Smooth muscle cell (in vitro differentiated cells): ENCODE measurements around the gene RANBP1. TPM values are rescaled to one million over a fixed set of nuclear protein-coding genes. Genes with fewer than 3 reads are reported as not detected.

Experiments
- DNase-seq: peaks from one replicate; lab custom pipeline; 2025; ENCODE audit not compliant: unreplicated experiment; lab: John Stamatoyannopoulos, UW
- H2AFZ ChIP-seq: fragments of 200-600 bp; sonication (generic); 2 replicates; pipeline ENCODE4 v1.6.0; 2016; ENCODE audit warnings: antibody characterized with exemption, low read depth, mild to moderate bottlenecking
- H3F3A ChIP-seq: fragments of 200-600 bp; sonication (generic); 2 replicates; pipeline ENCODE4 v1.6.0; 2017; ENCODE audit warnings: antibody characterized with exemption, low read depth
- H3K27ac ChIP-seq: fragments of 200-600 bp; sonication (generic); 2 replicates; pipeline ENCODE4 v1.5.1; 2016; ENCODE audit warnings: low read depth, mild to moderate bottlenecking
- H3K27me3 ChIP-seq: fragments of 200-600 bp; sonication (generic); 2 replicates; pipeline ENCODE4 v1.6.1; 2016; ENCODE audit warnings: low read depth, mild to moderate bottlenecking
- H3K36me3 ChIP-seq: fragments of 200-600 bp; sonication (generic); 2 replicates; pipeline ENCODE4 v1.5.1; 2016; ENCODE audit warnings: low read depth
- H3K4me1 ChIP-seq: fragments of 200-600 bp; sonication (generic); 2 replicates; pipeline ENCODE4 v1.5.1; 2016; ENCODE audit warnings: low read depth
- H3K4me2 ChIP-seq: fragments of 200-600 bp; sonication (generic); 2 replicates; pipeline ENCODE4 v1.6.0; 2016; ENCODE audit warnings: mild to moderate bottlenecking
- H3K4me3 ChIP-seq: fragments of 200-600 bp; sonication (generic); 2 replicates; pipeline ENCODE4 v1.5.1; 2016; ENCODE audit warnings: mild to moderate bottlenecking
- H3K79me2 ChIP-seq: fragments of 200-600 bp; sonication (generic); 2 replicates; pipeline ENCODE4 v1.6.0; 2016; ENCODE audit warnings: low read depth, mild to moderate bottlenecking
- H3K9ac ChIP-seq: fragments of 200-600 bp; sonication (generic); 2 replicates; pipeline ENCODE4 v1.6.0; 2016; ENCODE audit warnings: low read depth
- H3K9me3 ChIP-seq: fragments of 200-600 bp; sonication (generic); replicated peaks from 2 replicates; pipeline ENCODE4 v1.5.1; 2016; ENCODE audit warnings: low read depth
- H4K20me1 ChIP-seq: fragments of 200-600 bp; sonication (generic); 2 replicates; pipeline ENCODE4 v1.6.0; 2016; ENCODE audit warnings: low read depth
- CTCF ChIP-seq: fragments of 200-600 bp; sonication (generic); IDR thresholded peaks from 2 replicates; pipeline ENCODE4 v1.5.1; 2017; ENCODE audit warnings: borderline replicate concordance, mild to moderate bottlenecking, antibody characterized with exemption; ENCODE audit not compliant: insufficient read depth, poor library complexity, severe bottlenecking
- WGBS: methylation state at CpG from one replicate; pipeline ENCODE4 v1.1.7; 2016; ENCODE audit warnings: low lambda C conversion rate; 5-methylcytosine and 5-hydroxymethylcytosine counted together
- polyA plus RNA-seq: library from polyadenylated mRNA; unstranded; fragments of >200 nt; fragmentation: Nextera tagmentation; extraction: Ambion mirVana; gene quantifications from 2 replicates; pipeline ENCODE4 v1.2.1, GENCODE V29; 2016
- total RNA-seq: library from RNA; depleted of rRNA; stranded (reverse); fragments of >200 nt; gene quantifications from 2 replicates; pipeline ENCODE4 v1.2.3, GENCODE V29; 2014

Gene RANBP1
- total and polyA plus RNA-seq, 2 experiments from 2014 or later = 235 to 331 TPM

GRCh38 chr22:20131859-20132685 lies 16.2 kb downstream of the RANBP1 start:
- no peaks in the 10 kb centered on the region for H3K36me3 ChIP-seq
- no peak for TF ChIP-seq CTCF
- H3K79me2 ChIP-seq = peaks cover 51% of the 10 kb centered on the region
- peak overlapping the region; percentile 43 for H3K9ac ChIP-seq
- peaks cover 7% of the 10 kb centered on the region for H3K4me1 ChIP-seq
- H2AFZ ChIP-seq = no peak overlapping the region
- DNase-seq = no peak
- H3K27ac ChIP-seq = no peak overlapping the region
- peaks cover 16% of the 10 kb centered on the region for H3F3A ChIP-seq
- H4K20me1 ChIP-seq = peaks cover 50% of the 10 kb centered on the region
- WGBS = 4% methylated on average over 45 of the region's 72 CpGs
- no peaks in the 10 kb centered on the region for H3K27me3 ChIP-seq
- peak overlapping the region; percentile 73 for H3K4me3 ChIP-seq
- H3K9me3 ChIP-seq = no peaks in the 10 kb centered on the region
- peak overlapping the region; percentile 97 for H3K4me2 ChIP-seq

DNA sequence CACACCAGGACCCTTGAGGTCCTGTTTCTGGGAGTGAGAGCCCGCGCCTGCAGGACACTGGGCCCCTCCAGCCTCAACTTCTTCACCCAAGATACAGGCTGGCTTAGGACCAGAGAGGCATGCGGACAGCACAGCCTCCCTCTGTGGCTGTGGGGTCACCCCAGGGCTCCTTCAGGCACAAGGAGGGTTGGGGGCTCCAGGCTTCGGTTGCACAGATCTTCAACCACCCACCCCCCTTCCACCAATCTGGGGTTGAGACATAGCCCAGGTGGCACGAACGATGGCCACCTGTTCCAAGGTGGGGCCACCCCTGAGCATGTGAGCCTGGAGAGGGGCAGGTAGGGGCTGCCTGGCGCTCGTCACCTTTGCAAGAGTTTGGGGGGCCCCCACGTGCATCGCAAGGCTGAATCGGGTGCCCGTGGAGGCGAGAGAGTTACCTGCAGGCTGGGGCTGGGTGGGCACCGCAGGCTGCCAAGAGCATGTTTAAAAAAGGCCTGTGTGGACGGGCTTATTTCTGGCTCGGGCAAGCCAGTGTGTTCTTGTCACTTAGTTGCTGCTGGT lies 16.9 kb downstream of the RANBP1 start:
- H3K4me2 ChIP-seq = peak overlapping the region; percentile 97
- H3K27me3 ChIP-seq = no peaks in the 10 kb centered on the region
- TF ChIP-seq CTCF = no peak
- H3K4me3 ChIP-seq = peak overlapping the region; percentile 73
- H3K9ac ChIP-seq = peak overlapping the region; percentile 43
- no peaks in the 10 kb centered on the region for H3K36me3 ChIP-seq
- no peak overlapping the region for H2AFZ ChIP-seq
- DNase-seq = no peak
- peaks cover 16% of the 10 kb centered on the region for H3F3A ChIP-seq
- peaks cover 7% of the 10 kb centered on the region for H3K4me1 ChIP-seq
- H4K20me1 ChIP-seq = peaks cover 57% of the 10 kb centered on the region
- no peak overlapping the region for H3K27ac ChIP-seq
- 89% methylated on average over 16 of the region's 16 CpGs for WGBS
- no peaks in the 10 kb centered on the region for H3K9me3 ChIP-seq
- H3K79me2 ChIP-seq = peaks cover 56% of the 10 kb centered on the region

DNA sequence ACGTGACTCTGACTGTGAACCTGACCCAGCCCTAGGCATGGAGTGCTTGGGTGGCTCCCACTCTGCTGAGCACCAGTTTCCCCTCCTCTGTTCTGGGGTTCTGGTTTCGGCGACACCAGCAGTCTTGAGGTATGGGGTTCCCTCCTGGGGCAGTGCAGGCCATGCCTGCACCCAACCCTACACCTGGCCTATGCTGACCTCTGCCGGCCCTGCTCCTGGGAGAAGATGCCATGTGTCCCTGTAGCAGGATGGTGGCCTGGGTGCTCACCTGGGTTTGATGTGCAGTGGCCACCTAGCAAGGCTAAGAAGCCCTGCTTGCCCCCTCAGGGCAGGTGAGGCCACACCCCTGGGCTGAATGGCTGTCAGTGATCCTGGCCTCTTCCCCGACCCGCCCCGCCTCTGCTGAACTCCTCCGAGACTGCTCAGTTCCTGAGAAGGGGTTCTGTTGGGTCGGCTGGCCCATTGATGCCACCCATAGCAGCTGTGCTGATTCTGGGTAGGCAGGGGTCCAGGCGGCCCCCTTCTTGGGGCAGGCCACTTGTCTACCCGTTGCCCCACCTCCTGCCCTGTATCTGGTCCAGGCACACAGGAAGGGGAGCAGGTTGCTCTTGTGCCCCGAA lies 18.1 kb downstream of the RANBP1 start:
- TF ChIP-seq CTCF = no peak
- peaks cover 58% of the 10 kb centered on the region for H3K79me2 ChIP-seq
- H2AFZ ChIP-seq = no peak overlapping the region
- no peak overlapping the region for H3K9ac ChIP-seq
- H3F3A ChIP-seq = peaks cover 9% of the 10 kb centered on the region
- H3K4me3 ChIP-seq = no peak overlapping the region
- H3K27me3 ChIP-seq = no peaks in the 10 kb centered on the region
- H4K20me1 ChIP-seq = peaks cover 70% of the 10 kb centered on the region
- H3K36me3 ChIP-seq = no peaks in the 10 kb centered on the region
- DNase-seq = no peak
- no peaks in the 10 kb centered on the region for H3K9me3 ChIP-seq
- 88% methylated on average over 9 of the region's 12 CpGs for WGBS
- no peak overlapping the region for H3K4me2 ChIP-seq
- H3K4me1 ChIP-seq = peaks cover 7% of the 10 kb centered on the region
- no peak overlapping the region for H3K27ac ChIP-seq
